Activated T-cell treated with anti-CD3 and anti-CD28 coated beads for 4 hours (primary cell): ENCODE data around the gene ZNRF3.
"Not testable (repeated sequence)": the region's sequence is repeated elsewhere in the genome, so short reads cannot be mapped to it uniquely, and the experiment has no call there.

Experiments used
- DNase-seq: peaks from one replicate; pipeline ENCODE4 v3.0.0-alpha.2; 2020

Gene ZNRF3

DNA sequence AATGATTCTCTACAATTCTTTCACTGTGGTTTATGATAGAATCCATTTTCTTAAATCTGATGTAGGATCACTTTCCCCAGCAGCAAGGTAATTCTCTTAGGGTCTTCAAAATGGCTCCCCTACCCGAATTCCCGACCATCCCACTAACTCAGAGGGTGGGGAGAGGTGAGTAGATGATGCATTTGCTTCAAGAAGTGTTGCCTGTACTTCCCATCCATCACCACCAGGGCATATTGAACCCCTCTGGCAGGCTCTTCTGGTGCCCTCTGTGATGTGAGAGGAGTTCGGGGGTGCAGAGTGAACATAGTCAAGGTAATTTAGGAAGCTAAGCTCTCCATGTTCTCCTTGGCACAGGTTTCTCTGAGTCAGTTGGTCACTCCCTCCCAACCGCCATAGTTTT is 52.3 kb downstream of the ZNRF3 start:
- DNase-seq, result no peak

GRCh38 chr22:28936200-28936599 is 52.8 kb downstream of the ZNRF3 start:
- DNase-seq, result no peak

GRCh38 chr22:28937206-28938025 is 54.0 kb downstream of the ZNRF3 start:
- no peak for DNase-seq

GRCh38 chr22:28938286-28938833 is 55.0 kb downstream of the ZNRF3 start:
- DNase-seq, result no peak

DNA sequence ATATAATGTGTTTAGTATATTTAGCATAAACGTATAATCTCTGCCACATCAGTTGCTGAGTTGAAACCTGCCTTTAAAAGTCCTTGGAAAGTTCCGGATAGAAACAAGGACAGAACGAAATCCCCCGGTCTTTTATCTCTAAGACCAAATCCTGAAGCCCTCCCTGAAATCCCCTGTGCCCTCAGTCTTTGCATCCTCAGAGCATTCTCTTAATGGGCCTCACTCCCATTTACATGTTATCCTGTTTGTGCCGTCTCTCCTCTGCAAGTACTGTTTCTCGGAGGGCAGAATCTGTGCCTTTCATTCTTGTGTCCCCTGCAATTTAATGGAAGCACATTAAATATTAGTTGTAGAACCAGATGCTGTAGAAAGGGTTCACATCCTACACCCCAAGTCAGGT is 56.0 kb downstream of the ZNRF3 start:
- no peak for DNase-seq

DNA sequence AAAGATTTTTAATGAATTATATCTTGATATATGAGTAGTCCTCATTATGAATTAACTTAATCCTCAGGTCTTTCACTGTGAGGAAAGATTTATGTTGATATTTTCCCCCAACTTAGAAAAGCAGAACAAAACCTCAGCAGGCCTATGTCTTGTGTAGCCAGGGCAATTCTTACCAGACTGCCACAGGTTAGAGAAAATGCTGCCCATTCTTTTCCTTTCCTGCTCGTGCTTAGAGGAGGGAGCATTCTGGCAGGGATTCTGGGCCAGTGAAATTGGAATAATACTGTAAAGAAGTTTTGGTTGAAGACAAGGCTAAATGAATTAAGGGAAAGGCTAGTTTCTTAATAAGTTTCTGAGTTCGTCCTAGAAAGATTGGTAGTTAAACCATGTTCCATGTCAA is 56.6 kb downstream of the ZNRF3 start:
- DNase-seq, result no peak

GRCh38 chr22:28940441-28940840 is 57.1 kb downstream of the ZNRF3 start:
- no peak for DNase-seq

DNA sequence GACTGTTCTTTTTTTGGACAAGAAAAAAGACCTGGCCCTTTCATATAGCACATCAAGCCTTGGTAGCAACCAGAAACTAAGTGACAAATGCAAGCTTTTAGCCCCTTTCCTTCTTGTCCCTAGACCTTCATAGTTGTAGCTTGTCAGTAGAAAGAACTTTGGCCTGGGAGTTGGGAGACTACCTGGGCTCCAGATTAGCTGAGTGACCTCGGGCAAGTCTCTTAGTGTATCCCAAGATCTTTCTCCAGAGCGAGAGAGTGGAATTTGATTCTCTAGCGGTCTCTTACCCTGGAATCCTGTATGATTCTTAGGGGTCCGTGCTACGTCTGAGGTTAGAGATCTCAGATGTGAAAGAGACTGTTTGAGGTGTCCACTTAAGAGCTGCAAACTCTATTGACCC is 59.0 kb downstream of the ZNRF3 start:
- no peak for DNase-seq

DNA sequence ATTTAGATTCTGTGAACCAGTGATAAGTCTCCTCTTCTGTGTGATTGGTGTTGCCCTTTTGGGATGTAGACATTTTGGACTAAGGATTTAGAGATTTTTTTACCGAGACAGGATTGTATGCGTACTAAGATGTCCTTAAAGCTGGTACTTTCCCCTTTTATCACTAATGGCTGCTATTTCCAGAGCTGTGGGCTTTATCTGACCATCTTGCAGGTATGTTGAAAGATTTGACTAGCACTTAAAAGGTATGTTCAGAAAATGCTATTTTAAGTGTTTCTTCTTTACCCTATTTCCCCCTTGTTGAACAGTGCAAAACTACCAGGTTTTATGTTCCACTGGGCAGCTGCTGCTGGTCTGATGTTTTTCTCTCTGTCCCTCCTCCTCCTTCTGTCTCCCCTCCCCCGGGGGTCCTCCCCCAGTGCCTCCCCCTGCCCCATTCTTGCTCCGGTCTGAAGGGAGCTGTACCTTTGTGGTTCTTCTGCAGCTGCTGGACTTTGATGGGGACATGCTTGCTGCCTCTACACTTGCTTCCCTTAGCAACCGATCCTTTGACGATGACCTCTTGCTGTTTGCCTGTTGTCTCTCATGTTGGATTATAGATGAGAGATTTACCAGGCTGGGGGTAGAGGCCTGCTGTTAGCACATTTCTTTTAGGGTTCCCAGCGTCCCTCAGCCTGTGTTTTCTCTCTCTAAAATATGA is 59.6 kb downstream of the ZNRF3 start:
- DNase-seq, result no peak

- DNase-seq, result no peak
Observed at GRCh38 chr22:28943501-28943879, 60.1 kb downstream of the ZNRF3 start.

DNA sequence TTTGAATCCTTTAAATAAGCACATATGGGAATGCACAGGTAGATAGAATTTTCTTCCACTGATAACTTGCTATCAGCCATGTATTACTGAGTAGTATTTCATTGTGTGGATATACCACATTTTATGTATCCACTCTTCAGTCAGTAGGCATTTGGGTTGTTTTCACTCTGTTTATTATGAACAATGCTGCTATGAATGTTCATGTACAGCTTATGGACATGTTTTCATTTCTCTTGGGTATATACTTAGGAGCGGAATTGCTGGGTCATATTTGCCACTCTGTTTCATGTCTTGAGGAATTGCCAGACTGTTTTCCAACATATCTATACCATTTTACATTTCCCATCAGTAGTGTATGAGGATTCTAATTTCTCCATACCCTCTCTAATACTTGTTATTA is 63.8 kb downstream of the ZNRF3 start:
- DNase-seq, result no peak

GRCh38 chr22:28948424-28948823 is 65.1 kb downstream of the ZNRF3 start:
- DNase-seq, result no peak

DNA sequence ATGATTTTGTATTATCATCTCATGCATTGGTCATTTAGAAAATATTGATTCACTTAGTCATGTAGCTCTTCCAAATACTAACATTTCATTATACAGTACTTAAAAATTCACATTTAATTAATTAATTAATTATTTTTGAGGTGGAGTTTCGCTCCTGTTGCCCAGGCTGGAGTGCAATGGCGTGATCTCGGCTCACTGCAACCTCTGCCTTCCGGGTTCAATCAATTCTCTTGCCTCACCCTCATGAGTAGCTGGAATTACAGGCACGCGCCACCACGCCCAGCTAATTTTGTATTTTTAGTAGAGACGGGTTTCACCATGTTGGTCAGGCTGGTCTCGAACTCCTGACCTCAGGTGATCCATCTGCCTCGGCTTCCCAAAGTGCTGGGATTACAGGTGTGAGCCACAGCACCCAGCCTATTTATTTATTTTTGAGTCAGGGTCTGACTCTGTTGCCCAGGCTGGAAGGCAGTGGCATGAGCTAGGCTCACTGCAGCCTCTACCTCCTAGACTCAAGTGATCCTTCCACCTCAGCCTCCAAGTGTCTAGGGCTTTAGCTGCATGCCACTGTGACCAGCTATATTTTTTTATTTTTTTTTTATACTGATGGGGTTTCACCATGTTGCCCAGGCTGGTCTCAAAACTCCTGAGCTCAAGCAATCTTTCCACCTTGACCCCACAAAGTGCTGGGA is 65.6 kb downstream of the ZNRF3 start:
- not testable (repeated sequence) for DNase-seq

DNA sequence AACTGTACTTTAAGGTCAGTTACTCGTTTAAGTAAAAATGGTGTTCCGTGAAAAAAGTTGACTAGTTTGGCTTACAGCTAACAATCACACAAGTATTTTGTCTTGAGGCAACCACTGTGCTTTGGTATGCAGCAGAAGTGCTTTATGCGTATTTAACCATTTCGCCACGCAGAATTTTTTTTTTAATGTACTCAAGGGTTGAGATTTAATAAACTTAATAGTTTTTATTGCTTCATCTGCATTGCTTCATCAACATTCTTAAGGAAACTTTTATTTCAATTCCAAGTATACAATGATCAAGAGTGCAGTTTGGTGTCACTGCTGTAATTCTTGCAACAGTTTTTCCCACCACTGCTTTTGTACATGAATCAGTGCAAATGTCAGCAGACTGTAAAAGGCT is 66.4 kb downstream of the ZNRF3 start:
- DNase-seq, result no peak

- DNase-seq, result no peak
Observed at GRCh38 chr22:28950617-28951411, 67.4 kb downstream of the ZNRF3 start.

DNA sequence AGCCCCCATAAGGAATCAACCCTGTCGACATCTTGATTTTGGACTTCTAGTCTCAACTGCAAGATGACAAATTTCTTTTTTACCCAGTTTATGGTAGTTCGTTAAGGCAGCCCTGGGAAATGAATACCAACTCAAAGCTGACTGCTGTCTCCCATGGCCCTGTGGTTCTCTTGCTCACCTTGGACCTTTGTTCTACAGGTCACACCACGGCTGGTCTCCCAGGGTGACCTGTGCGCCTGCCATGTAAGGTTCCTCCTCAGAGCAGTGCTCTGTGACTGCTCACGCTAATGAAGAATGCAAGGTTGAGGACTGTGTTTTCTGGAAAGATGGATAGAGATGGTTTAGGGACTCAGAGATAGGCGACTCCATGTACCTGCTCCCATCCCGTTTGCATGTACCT is 68.2 kb downstream of the ZNRF3 start:
- no peak for DNase-seq

- DNase-seq, result no peak
Observed at GRCh38 chr22:28951969-28952521, 68.7 kb downstream of the ZNRF3 start.

GRCh38 chr22:28952857-28953256 is 69.5 kb downstream of the ZNRF3 start:
- no peak for DNase-seq

DNA sequence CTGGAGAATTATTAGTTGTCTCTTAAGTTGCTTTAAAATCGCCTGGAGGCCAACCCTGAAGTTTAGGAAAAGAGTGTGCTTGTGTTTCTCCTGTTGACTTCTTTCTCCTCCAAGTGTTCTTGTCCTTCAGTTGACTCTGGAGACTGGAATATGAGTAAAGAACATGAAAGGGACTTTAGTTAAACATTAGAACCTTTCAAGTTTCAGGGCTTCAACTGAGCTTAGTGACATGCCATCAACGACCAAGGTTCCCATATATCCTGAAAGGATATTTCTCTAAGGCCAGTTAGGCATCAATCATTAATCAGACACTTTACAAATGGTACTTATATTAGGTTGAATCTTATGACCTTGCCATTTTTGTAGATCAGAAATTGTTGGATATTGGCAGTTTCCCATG is 70.0 kb downstream of the ZNRF3 start:
- DNase-seq, result no peak

DNA sequence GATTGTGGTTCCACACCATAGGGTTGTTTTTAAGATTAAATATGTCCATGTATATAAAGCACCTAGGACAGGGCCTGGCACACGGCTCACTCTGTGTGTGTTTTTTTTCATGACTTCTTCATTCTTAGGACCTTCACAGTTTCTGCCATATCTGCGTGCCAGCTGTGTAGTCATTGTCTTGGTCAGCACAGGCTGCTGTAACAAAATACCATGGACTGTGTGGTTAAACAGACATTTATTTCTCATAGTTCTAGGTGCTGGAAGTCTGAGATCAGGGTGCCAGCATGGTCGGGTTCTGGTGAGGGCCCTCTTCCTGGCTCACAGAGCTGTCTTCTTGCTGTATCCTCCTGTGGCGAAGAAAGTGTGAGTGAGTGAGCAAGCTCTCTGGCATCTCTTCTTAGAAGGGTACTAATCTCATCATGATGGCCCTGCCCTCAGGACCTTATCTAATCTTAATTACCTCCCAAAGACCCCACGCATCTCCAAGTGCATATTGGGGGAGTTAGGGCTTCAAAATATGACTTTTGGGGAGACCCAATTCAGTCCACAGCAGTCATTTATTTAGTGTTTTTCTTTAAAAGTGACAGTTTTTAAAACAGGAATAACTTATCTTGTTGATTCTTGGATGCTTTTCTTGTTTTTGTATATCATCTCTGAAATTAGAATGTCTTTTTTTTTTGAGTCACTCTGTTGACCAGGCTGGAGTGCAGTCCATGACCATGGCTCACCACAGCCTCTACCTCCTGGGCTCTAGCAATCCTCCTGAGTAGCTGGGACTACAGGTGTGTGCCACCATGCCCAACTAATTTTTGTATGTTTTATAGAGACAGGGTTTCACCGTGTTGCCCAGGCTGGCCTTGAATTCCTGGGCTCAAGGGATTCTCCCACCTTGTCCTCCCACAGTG is 70.9 kb downstream of the ZNRF3 start:
- DNase-seq, result no peak

DNA sequence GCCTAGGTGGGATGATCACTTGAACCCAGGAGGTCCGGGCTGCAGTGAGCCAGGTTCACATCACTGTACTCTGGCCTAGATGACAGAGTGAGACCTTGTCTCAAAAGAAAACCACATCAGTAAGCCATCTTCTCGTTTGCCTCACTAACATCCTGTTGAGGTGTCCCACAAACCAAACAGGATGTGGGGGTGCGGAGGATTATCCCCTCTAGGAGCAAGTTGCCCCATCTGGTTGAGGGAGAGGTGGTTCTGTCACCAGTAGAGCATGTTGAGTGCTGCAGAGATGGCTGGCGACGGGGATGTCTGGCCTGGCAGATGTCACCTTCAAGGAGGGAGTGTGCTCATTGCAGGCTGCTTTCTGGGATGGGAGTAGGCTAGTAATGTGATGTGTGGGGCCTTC is 72.4 kb downstream of the ZNRF3 start:
- peak; percentile 38 for DNase-seq
